Fibroblast of villous mesenchyme (primary cell): ENCODE data around the gene RAD50. TPM values are rescaled to one million over a fixed set of nuclear protein-coding genes. Genes with fewer than 3 reads are reported as not detected.

Experiments
- DNase-seq: peaks from one replicate; pipeline ENCODE4 v3.0.0-alpha.2; 2010; ENCODE audit warnings: low read depth
- H3K4me3 ChIP-seq: 2 replicates; pipeline ENCODE4 v1.5.1; 2011; ENCODE audit warnings: low read depth, mild to moderate bottlenecking, low read length
- total RNA-seq: library from RNA; depleted of rRNA; stranded (reverse); fragments of >200 nt; gene quantifications from 2 replicates; pipeline ENCODE4 v1.2.3, GENCODE V29; 2012
- TF ChIP-seq, protein P1 (sequence below): IDR thresholded peaks from 2 replicates; pipeline ENCODE4 v1.5.1; 2012; ENCODE audit warnings: low read depth, mild to moderate bottlenecking, low read length; ENCODE audit not compliant: insufficient read depth

Gene RAD50
- total RNA-seq, 1 donor: 46.6 TPM

DNA sequence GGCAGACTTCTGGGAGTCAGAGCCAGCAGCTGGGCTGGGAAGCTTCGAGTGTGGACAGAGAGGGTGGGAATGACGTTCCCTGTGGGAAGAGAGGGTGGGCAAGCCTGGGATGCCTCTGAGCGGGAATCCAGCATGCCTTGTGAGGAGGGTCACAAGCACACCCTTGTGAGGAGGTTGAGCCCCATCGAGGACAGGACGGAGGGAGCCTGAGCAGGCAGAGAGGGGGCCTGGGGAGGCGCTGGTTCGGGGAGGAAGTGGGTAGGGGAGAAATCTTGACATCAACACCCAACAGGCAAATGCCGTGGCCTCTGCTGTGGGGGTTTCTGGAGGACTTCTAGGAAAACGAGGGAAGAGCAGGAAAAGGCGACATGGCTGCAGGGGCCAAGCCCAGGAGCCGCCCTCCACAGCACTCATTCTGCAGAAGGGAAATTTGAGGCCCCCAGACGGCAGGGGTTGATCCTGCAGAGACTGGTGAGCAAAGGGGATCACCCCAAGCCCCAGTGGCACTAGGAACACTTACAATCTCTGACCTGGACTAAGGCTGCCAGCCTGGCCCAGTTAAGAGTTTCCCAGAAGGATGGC is 100.1 kb downstream of the RAD50 start:
- peak overlapping the region; percentile 41 for H3K4me3 ChIP-seq
- no peak for DNase-seq
- TF ChIP-seq, protein P1, sequence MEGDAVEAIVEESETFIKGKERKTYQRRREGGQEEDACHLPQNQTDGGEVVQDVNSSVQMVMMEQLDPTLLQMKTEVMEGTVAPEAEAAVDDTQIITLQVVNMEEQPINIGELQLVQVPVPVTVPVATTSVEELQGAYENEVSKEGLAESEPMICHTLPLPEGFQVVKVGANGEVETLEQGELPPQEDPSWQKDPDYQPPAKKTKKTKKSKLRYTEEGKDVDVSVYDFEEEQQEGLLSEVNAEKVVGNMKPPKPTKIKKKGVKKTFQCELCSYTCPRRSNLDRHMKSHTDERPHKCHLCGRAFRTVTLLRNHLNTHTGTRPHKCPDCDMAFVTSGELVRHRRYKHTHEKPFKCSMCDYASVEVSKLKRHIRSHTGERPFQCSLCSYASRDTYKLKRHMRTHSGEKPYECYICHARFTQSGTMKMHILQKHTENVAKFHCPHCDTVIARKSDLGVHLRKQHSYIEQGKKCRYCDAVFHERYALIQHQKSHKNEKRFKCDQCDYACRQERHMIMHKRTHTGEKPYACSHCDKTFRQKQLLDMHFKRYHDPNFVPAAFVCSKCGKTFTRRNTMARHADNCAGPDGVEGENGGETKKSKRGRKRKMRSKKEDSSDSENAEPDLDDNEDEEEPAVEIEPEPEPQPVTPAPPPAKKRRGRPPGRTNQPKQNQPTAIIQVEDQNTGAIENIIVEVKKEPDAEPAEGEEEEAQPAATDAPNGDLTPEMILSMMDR: no peak

DNA sequence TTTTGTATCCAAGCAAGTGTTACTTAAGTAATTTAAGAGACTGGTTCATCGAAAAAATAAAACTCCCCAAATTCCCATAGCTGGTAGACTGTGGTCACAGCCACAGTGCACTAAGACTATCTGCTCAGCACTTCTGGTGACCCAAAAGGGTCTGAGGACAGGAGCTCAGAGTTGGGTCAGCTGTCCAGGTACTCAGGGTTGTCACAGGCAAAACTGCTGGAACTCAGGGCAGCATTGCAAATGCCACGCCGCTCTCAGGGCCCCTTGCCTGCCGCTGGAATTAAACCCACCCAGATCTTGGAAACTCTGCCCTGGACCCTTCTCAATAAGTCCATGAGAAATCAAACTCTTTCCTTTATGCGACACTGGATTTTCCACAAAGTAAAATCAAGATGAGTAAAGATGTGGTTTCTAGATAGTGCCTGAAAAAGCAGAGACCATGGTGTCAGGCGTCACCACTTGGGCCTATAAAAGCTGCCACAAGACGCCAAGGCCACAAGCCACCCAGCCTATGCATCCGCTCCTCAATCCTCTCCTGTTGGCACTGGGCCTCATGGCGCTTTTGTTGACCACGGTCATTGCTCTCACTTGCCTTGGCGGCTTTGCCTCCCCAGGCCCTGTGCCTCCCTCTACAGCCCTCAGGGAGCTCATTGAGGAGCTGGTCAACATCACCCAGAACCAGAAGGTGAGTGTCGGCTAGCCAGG is 101.1 kb downstream of the RAD50 start, which contains the start of gene IL13:
Gene IL13 (plus strand): TSS at position 498 of the 705 bp plus-strand sequence. CDS start 14 bp downstream, at position 512.
- TF ChIP-seq, protein P1: no peak
- DNase-seq: no peak

DNA sequence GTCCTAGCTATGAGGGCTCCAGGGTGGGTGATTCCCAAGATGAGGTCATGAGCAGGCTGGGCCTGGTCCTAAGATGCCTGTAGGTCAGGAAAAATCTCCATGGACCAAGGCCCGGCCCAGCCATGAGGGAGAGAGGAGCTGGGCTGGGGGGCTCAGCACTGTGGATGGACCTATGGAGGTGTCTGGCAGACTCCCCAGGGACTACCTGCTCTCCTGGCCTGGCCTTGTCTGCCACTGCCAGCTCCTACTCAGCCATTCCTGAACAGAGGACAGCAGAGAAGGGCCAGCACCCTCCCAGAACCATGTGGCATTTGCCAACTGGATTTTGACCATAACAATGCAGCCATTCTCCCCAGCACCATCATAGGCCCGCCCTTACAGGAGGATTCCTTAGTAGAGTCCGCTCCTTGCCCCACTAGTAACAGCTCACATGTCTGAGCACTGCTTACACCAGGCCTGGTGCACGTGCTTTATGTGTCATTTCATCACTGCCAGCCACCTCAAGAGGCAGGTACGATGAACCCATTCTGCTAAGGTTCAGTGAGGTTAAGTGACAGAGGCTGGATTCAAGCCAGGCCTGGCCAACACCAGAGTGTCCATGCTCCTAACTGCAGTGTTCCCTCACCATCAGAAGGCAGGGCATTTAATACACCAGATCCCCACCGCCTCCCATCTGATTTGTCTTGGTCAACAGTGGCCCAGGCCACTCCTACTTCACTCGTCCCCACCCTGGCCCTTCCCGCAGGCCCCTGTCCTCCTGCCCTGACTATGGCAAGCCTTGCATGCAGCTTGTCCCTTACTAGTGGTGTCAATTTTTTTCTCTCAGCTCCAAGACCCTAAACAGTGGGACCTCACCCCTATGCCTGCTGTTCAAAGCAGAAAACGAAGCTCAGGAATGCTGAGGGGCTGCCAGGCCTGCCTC is 101.9 kb downstream of the RAD50 start:
- H3K4me3 ChIP-seq: no peak overlapping the region
- TF ChIP-seq, protein P1: no peak
- no peak for DNase-seq

More for the DNA sequence above, 101.1 kb downstream of the RAD50 start, which contains the start of gene IL13:
- no peak within 1 kb of the TSS for H3K4me3 ChIP-seq

GRCh38 chr5:132659598-132660493 is 103.1 kb downstream of the RAD50 start:
- no peak overlapping the region for H3K4me3 ChIP-seq
- TF ChIP-seq, protein P1: no peak
- DNase-seq: no peak

DNA sequence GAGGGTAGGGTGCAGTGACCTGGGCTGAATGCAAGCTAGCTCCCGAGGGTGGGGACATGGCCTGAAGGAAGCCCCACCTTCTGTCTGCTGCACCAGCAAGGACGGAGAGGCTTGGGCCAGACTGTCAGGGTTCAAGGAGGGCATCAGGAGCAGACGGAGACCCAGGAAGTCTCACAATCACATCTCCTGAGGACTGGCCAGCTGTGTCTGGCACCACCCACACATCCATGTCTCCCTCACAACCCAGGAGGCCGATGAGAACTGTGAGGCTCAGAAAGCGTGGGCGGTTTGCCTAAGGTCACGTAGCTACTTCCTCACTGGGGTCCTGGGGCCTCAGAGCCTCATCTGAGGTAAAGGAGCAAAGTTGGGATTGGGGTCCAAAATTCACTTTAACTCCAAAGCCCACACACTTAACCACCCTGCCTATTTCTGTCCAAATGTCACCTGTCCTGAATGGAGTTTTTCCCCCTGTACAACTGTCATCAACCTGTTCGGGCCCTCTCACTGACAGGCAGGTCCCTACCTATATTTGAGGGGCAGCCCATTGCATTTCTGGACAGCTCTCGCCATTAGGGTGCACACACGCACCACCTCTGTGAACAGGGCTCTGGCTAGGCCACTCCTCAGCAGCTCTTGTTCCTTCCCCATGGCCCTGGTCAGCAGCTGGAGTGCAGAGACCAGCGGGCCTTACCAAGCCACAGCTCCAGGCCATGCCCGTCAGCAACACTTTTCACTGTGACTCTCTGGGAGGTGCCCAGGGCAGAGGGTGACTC is 104.6 kb downstream of the RAD50 start:
- TF ChIP-seq, protein P1: no peak
- H3K4me3 ChIP-seq: no peak overlapping the region
- no peak for DNase-seq
